Left ventricle myocardium superior (tissue), 1 donor: ENCODE data around the gene THUMPD1. TPM values are rescaled to one million over a fixed set of nuclear protein-coding genes. Genes with fewer than 3 reads are reported as not detected.
"Not testable (repeated sequence)": the region's sequence is repeated elsewhere in the genome, so short reads cannot be mapped to it uniquely, and the experiment has no call there.

Experiments
- ATAC-seq: fragments of 200-7000 bp; cut with Tn5 transposase; one replicate; pipeline ENCODE4 v1.9.1; 2020; ENCODE audit warnings: mild to moderate bottlenecking, moderate library complexity
- DNase-seq: peaks from one replicate; pipeline ENCODE4 v3.0.0-alpha.2; 2020
- intact Hi-C: fragments of 100-400 bp; cut with micrococcal nuclease; formaldehyde crosslinking; loops from one replicate; pipeline ENCODE4 v1.11.0; 2022
- total RNA-seq: library from RNA; stranded (reverse); fragmentation: NEBNext Ultra II Directional; extraction: Animal tissue kit (Norgen Biotek cat#: 25700); gene quantifications from one replicate; pipeline ENCODE4 v1.2.1, GENCODE V29; 2021
- donor health status: DM: no; HTN: yes; CAD: no; lungs with severe emphysema.

THUMPD1 gene
- total RNA-seq, 1 donor from 2014 or later: 17.5 TPM

DNA sequence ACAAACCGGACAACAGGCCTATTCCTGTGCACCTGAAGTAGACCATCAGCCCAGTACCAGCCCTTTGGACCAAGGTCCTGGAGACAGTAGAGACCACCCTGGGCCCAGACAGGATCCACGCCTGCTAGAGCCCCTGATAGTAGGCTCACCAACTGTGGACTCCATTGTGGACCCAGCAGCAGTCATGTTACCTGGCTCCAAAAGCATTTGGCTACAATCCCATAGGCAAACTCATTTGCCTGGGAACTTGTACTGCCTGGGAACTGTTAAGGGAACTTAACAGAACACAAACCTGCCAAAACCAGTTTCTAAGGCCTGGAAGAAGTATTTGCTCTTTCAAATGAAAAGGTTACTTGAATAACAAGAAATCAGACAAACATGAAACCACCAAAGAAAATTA is 34.2 kb downstream of the THUMPD1 start:
- DNase-seq (no peak), ATAC-seq (peak; percentile 29)
- intact Hi-C loops: no loop called here

DNA sequence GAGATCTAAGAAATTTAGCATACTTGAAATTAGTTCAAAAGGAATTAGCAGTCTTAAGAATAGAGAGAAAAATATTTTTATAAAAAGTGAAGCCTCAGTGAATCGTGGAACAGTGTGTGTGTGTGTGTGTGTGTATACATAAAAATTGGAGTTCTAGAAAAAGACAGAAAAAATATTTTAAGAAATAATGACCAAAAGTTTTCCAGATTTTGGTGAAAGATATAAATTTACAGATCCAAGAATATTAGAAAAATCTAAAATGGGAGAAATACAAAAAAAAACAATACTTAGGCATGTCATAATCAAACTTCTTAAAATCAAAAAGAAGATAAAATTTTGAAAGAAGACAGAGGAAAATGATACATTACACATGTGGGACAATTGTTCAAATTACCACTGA is 35.6 kb downstream of the THUMPD1 start:
- DNase-seq, intact Hi-C loops, ATAC-seq: not testable (repeated sequence)

- intact Hi-C loops: no loop called here
- ATAC-seq (no peak), DNase-seq (no peak)
Observed at GRCh38 chr16:20704281-20704680, 37.3 kb downstream of the THUMPD1 start.

- intact Hi-C loops, ATAC-seq, DNase-seq: not testable (repeated sequence)
Observed at GRCh38 chr16:20701692-20702091, 39.9 kb downstream of the THUMPD1 start.

DNA sequence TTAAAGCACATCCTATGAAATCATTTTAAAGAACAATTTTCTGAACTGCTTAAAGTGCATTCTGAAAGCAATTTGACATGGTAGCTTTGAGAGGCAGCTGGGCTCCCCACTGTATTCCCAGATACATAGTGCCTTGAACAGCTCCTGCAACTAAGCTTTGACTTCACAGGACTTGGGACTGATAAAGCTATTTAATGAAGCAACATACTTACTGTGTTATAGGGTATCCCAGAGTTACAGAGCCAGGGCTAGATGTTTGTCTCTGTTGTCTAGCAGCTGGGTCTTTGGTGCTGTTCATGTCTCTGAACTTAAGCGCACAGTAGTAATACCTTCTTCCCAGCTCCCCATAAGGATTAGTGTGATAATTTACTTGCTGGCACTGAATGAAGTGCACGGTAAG is 45.0 kb downstream of the THUMPD1 start:
- no peak for DNase-seq
- intact Hi-C loops: no loop called here
- no peak for ATAC-seq

GRCh38 chr16:20695024-20695423 is 46.6 kb downstream of the THUMPD1 start:
- intact Hi-C loops: no loop called here
- DNase-seq (no peak), ATAC-seq (no peak)

DNA sequence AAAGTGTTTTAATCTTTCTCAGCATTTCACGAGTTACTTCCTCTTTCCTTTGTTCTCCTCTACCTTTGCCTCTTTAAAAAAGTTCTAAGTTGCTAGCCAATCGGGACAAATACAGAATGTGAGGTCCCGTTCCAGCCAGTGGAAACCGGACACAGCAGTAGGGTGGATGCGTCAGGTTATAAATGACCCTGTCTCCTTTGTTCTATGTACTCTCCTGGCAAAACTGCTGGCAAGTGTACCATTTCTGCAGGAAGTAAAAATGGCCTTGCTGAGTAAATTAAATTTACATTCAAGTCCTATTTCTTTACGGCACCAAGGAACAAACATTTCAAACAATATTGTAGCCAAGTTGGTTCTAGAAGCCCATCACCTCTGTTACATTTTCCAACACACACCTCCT is 47.5 kb downstream of the THUMPD1 start:
- ATAC-seq, intact Hi-C loops, DNase-seq: not testable (repeated sequence)

GRCh38 chr16:20689668-20690067 is 52.0 kb downstream of the THUMPD1 start:
- intact Hi-C loops: no loop called here
- ATAC-seq (no peak), DNase-seq (no peak)

GRCh38 chr16:20683812-20684211 is 57.8 kb downstream of the THUMPD1 start:
- no peak for ATAC-seq
- no peak for DNase-seq
- intact Hi-C loops: no loop called here

Other genes starting within 250 kb of the THUMPD1 start
- not detected for gene ACSM2B, start 165.5 kb downstream of the THUMPD1 start, total RNA-seq
- 0.22 TPM for gene ACSM1, start 44.1 kb downstream of the THUMPD1 start, total RNA-seq
- 9.2 TPM for gene ACSM3, start 22.2 kb upstream of the THUMPD1 start, total RNA-seq
- gene ERI2, start 64.7 kb upstream of the THUMPD1 start, total RNA-seq: 11.5 TPM
- gene REXO5, start 64.7 kb upstream of the THUMPD1 start, total RNA-seq: 5.4 TPM
- gene DCUN1D3, start 158.5 kb upstream of the THUMPD1 start, total RNA-seq: 16.5 TPM
- 71.5 TPM for gene LYRM1, start 159.0 kb upstream of the THUMPD1 start, total RNA-seq